H1 (cell line): ENCODE results near the gene SEMA4D. TPM values are rescaled to one million over a fixed set of nuclear protein-coding genes. Genes with fewer than 3 reads are reported as not detected.

Source experiments
- CTCF ChIA-PET: fragments of 300-600 bp; sonication (Branson Sonifier 250); formaldehyde crosslinking; loops from one replicate; lab custom pipeline; 2021; ENCODE audit not compliant: partially characterized antibody; lab: Charles Lee
- POLR2A ChIA-PET: fragments of 300-600 bp; sonication (Branson Sonifier 250); formaldehyde crosslinking; loops from one replicate; lab custom pipeline; 2021; ENCODE audit warnings: inconsistent platforms; ENCODE audit not compliant: partially characterized antibody; lab: Charles Lee
- DNase-seq, 2 experiments: peaks; one replicate each; pipeline versions ENCODE4 v3.0.0 to v3.0.0-alpha.2; 2010 to 2022; ENCODE audit warnings: low spot score in 2 of 2, low read depth in 1 of 2, mixed read lengths in 1 of 2
- FAIRE-seq: peaks from 2 replicates; lab custom pipeline; 2011; peaks lifted over from hg19 to GRCh38; lab: Jason Lieb, UNC
- H2AFZ ChIP-seq: 2 replicates; pipeline ENCODE4 v1.8.1; 2012; ENCODE audit warnings: low read length, inconsistent platforms
- H2AK5ac ChIP-seq: 2 replicates; pipeline ENCODE4 v1.6.1; 2013; ENCODE audit warnings: low read depth, low read length
- H2BK120ac ChIP-seq: replicated peaks from 2 replicates; pipeline ENCODE3; 2013; ENCODE audit warnings: low read depth, low read length, inconsistent platforms
- H2BK12ac ChIP-seq: 2 replicates; pipeline ENCODE4 v1.6.1; 2013; ENCODE audit warnings: low read depth, low read length
- H2BK15ac ChIP-seq: 2 replicates; pipeline ENCODE4 v1.6.1; 2013; ENCODE audit warnings: low read length
- H2BK20ac ChIP-seq: 2 replicates; pipeline ENCODE4 v1.6.1; 2013; ENCODE audit warnings: low read length
- H2BK5ac ChIP-seq: 2 replicates; pipeline ENCODE4 v1.6.1; 2013; ENCODE audit warnings: low read depth, low read length
- H3K14ac ChIP-seq: 2 replicates; pipeline ENCODE4 v1.6.1; 2013; ENCODE audit warnings: inconsistent platforms; ENCODE audit not compliant: insufficient read length
- H3K18ac ChIP-seq: 2 replicates; pipeline ENCODE4 v1.6.1; 2013; ENCODE audit warnings: low read length; ENCODE audit errors: extremely low read depth
- H3K23ac ChIP-seq: 2 replicates; pipeline ENCODE4 v1.6.1; 2013; ENCODE audit warnings: inconsistent platforms; ENCODE audit not compliant: insufficient read length
- H3K23me2 ChIP-seq: 2 replicates; pipeline ENCODE4 v1.6.1; 2013; ENCODE audit warnings: low read depth, low read length
- H3K27ac ChIP-seq: 2 replicates; pipeline ENCODE4 v1.6.1; 2011; ENCODE audit warnings: low read depth, low read length, inconsistent platforms
- H3K27me3 ChIP-seq, 4 experiments: replicated peaks in 1 of 4; 1 replicate in 1 of 4; 2 replicates in 3 of 4; pipeline versions ENCODE4 v1.6.1 to v1.8.1; 2011 to 2013; ENCODE audit warnings: low read length in 3 of 4, mild to moderate bottlenecking in 3 of 4, inconsistent platforms in 2 of 4, mixed read lengths in 2 of 4, moderate library complexity in 1 of 4; ENCODE audit not compliant: control insufficient read depth in 3 of 4, insufficient read depth in 3 of 4; ENCODE audit errors: extremely low read depth in 1 of 4
- H3K36me3 ChIP-seq, 4 experiments: 2 replicates each; pipeline versions ENCODE4 v1.6.1 to v1.8.1; 2011 to 2013; ENCODE audit warnings: mild to moderate bottlenecking in 4 of 4, low read length in 3 of 4, moderate library complexity in 2 of 4, control low read depth in 1 of 4, inconsistent platforms in 1 of 4; ENCODE audit not compliant: insufficient read depth in 4 of 4, control insufficient read depth in 2 of 4
- H3K4ac ChIP-seq: replicated peaks from 2 replicates; pipeline ENCODE3; 2013; ENCODE audit warnings: low read length, low read depth, mixed read lengths, inconsistent platforms; ENCODE audit not compliant: insufficient read length
- H3K4me1 ChIP-seq, 4 experiments: replicated peaks in 1 of 4; 1 replicate in 1 of 4; 2 replicates in 3 of 4; pipeline versions ENCODE4 v1.6.1 to v1.8.1; 2011 to 2013; ENCODE audit warnings: low read length in 3 of 4, inconsistent platforms in 2 of 4, mixed read lengths in 1 of 4; ENCODE audit not compliant: insufficient read depth in 4 of 4, control insufficient read depth in 3 of 4
- H3K4me2 ChIP-seq, 2 experiments: 2 replicates each; pipeline versions ENCODE4 v1.6.1 to v1.8.1; 2011 to 2013; ENCODE audit warnings: low read depth in 2 of 2, low read length in 2 of 2, control low read depth in 1 of 2, inconsistent platforms in 1 of 2, mild to moderate bottlenecking in 1 of 2; ENCODE audit not compliant: insufficient read depth in 1 of 2
- H3K4me3 ChIP-seq, 4 experiments: fragments of 200-600, 300-600 bp in 1 of 4; sonication (generic), shearing (Covaris generic), sonication (Bioruptor Twin) in 1 of 4; 2 replicates each; pipeline versions ENCODE4 v1.5.1 to v1.8.1; 2011 to 2016; ENCODE audit warnings: low read length in 4 of 4, low read depth in 3 of 4, control low read depth in 2 of 4, inconsistent platforms in 2 of 4, mild to moderate bottlenecking in 2 of 4, mixed read lengths in 1 of 4, moderate library complexity in 1 of 4; ENCODE audit not compliant: insufficient read depth in 2 of 4; ENCODE audit errors: extremely low read depth in 1 of 4
- H3K56ac ChIP-seq: replicated peaks from 2 replicates; pipeline ENCODE3; 2013; ENCODE audit warnings: low read depth, mild to moderate bottlenecking, mixed read lengths, low read length, inconsistent platforms; ENCODE audit not compliant: insufficient read length
- H3K79me1 ChIP-seq: 2 replicates; pipeline ENCODE4 v1.6.1; 2013; ENCODE audit warnings: low read depth, low read length, control low read depth
- H3K79me2 ChIP-seq, 2 experiments: 2 replicates each; pipeline versions ENCODE4 v1.6.1 to v1.8.1; 2012 to 2013; ENCODE audit warnings: low read length in 2 of 2, mild to moderate bottlenecking in 2 of 2, inconsistent platforms in 1 of 2; ENCODE audit not compliant: insufficient read depth in 2 of 2, control insufficient read depth in 1 of 2
- H3K9ac ChIP-seq, 4 experiments: replicated peaks in 1 of 4; 1 replicate in 1 of 4; 2 replicates in 3 of 4; pipeline versions ENCODE4 v1.6.1 to v1.8.1; 2011 to 2013; ENCODE audit warnings: low read depth in 3 of 4, low read length in 3 of 4, control low read depth in 2 of 4, mild to moderate bottlenecking in 2 of 4, moderate library complexity in 2 of 4, inconsistent platforms in 1 of 4; ENCODE audit errors: extremely low read depth in 1 of 4
- H3K9me3 ChIP-seq, 2 experiments: 2 replicates each; pipeline versions ENCODE4 v1.6.1 to v1.8.1; 2012 to 2013; ENCODE audit warnings: mild to moderate bottlenecking in 2 of 2, moderate library complexity in 2 of 2, control low read depth in 1 of 2, inconsistent platforms in 1 of 2, low read depth in 1 of 2, low read length in 1 of 2, mixed read lengths in 1 of 2; ENCODE audit not compliant: insufficient read depth in 2 of 2
- H4K20me1 ChIP-seq, 2 experiments: replicated peaks in 1 of 2; 2 replicates each; pipeline versions ENCODE3 to v1.8.1; 2011 to 2013; ENCODE audit warnings: inconsistent platforms in 2 of 2, low read length in 2 of 2, mild to moderate bottlenecking in 1 of 2; ENCODE audit not compliant: insufficient read depth in 2 of 2, control insufficient read depth in 1 of 2
- H4K5ac ChIP-seq: 2 replicates; pipeline ENCODE4 v1.6.1; 2013; ENCODE audit warnings: low read length, low read depth, mixed read lengths, inconsistent platforms; ENCODE audit not compliant: insufficient read length
- H4K8ac ChIP-seq: 2 replicates; pipeline ENCODE4 v1.8.0; 2013; ENCODE audit warnings: mild to moderate bottlenecking, moderate library complexity, low read length, inconsistent platforms; ENCODE audit not compliant: insufficient read depth; ENCODE audit errors: extremely low read depth
- H4K91ac ChIP-seq: replicated peaks from 2 replicates; pipeline ENCODE3; 2013; ENCODE audit warnings: low read length, mixed read lengths, inconsistent platforms; ENCODE audit not compliant: insufficient read length
- BCL11A ChIP-seq, 2 experiments: IDR thresholded peaks; one replicate each; pipeline ENCODE4 v1.6.1; 2011; ENCODE audit warnings: low read depth in 2 of 2, low read length in 2 of 2, mild to moderate bottlenecking in 2 of 2
- NANOG ChIP-seq: IDR thresholded peaks from 2 replicates; pipeline ENCODE4 v1.6.1; 2011; ENCODE audit warnings: low read length, low read depth, mild to moderate bottlenecking, inconsistent platforms; ENCODE audit not compliant: insufficient read depth, poor library complexity, severe bottlenecking
- RBBP5 ChIP-seq: IDR thresholded peaks from 2 replicates; pipeline ENCODE4 v1.7.1; 2012; ENCODE audit warnings: low read depth, mild to moderate bottlenecking, inconsistent platforms, low read length, moderate library complexity, borderline replicate concordance
- SP1 ChIP-seq: IDR thresholded peaks from 2 replicates; pipeline ENCODE4 v1.6.1; 2011; ENCODE audit warnings: low read depth, low read length
- SP4 ChIP-seq: IDR thresholded peaks from 2 replicates; pipeline ENCODE4 v1.6.1; 2012; ENCODE audit warnings: low read length, inconsistent platforms
- SRF ChIP-seq: IDR thresholded peaks from 2 replicates; pipeline ENCODE4 v1.6.1; 2011; ENCODE audit warnings: mild to moderate bottlenecking, low read depth, low read length, moderate library complexity
- YY1 ChIP-seq: IDR thresholded peaks from 2 replicates; pipeline ENCODE4 v1.6.1; 2011; ENCODE audit warnings: low read depth, mild to moderate bottlenecking, low read length
- WGBS, 2 experiments: shearing (Covaris generic) in 1 of 2; methylation state at CpG; one replicate each; pipeline versions ENCODE4 v1.1.6 to v1.1.7; 2013 to 2015; ENCODE audit warnings: low lambda C conversion rate in 2 of 2, mixed read lengths in 2 of 2, inconsistent platforms in 1 of 2, low coverage in 1 of 2, missing lambda C conversion rate in 1 of 2; ENCODE audit not compliant: insufficient replicate concordance in 2 of 2, insufficient coverage in 1 of 2, insufficient read length in 1 of 2; ENCODE audit errors: extremely low coverage in 1 of 2, missing lambda C conversion rate in 1 of 2; 5-methylcytosine and 5-hydroxymethylcytosine counted together
- polyA plus RNA-seq, 7 experiments: library from polyadenylated mRNA; depleted of rRNA in 3 of 7; stranded (reverse) in 5 of 7; unstranded in 2 of 7; fragments of >200 nt in 5 of 7; fragments of 200-250 nt in 2 of 7; gene quantifications; 1 replicate in 5 of 7; 2 replicates in 1 of 7; 4 replicates in 1 of 7; pipeline versions ENCODE4 v1.2.1 to v1.2.3, GENCODE V29; 2011 to 2013; ENCODE audit warnings: missing spikeins in 2 of 7, mixed read lengths in 2 of 7
- total RNA-seq: library from RNA; stranded (reverse); fragmentation: NEBNext Ultra II Directional; extraction: Animal tissue kit (Norgen Biotek cat#: 25700); gene quantifications from 2 replicates; pipeline ENCODE4 v1.2.1, GENCODE V29; 2021

Gene SEMA4D
- total and polyA plus RNA-seq, 2 of the 8 experiments (the other 6 are each of a cell fraction or from before 2014, with no cell fraction given), result 21.0 to 70.4 TPM

GRCh38 chr9:89542401-89543021 lies 44.6 kb upstream of the SEMA4D start:
- Histone ChIP-seq H3K9ac (no peak overlapping the region), H2BK5ac (no peak overlapping the region), H2AFZ (no peak overlapping the region), H3K14ac (no peak overlapping the region), H2AK5ac (no peak overlapping the region), H3K4me3 (no peak overlapping the region), H3K79me1 (no peaks in the 10 kb centered on the region), H2BK20ac (no peak overlapping the region), H3K23me2 (no peaks in the 10 kb centered on the region), H3K56ac (no peak overlapping the region), H3K27ac (no peak overlapping the region), H4K5ac (no peak overlapping the region), H3K27me3 (no peaks in the 10 kb centered on the region; a peak in 1 of 7 replicates), H2BK12ac (0 out of 2 replicates have a peak overlapping the region, but pooled peaks have one; percentile 46), H3K36me3 (no peaks in the 10 kb centered on the region), H2BK120ac (no peak overlapping the region), H3K4me2 (no peak overlapping the region), H3K79me2 (no peaks in the 10 kb centered on the region), H3K4ac (no peak overlapping the region), H3K18ac (no peak overlapping the region), H3K4me1 (peaks cover 0 to 9% (median 5%) of the 10 kb centered on the region in 4 experiments; a peak in 6 of 7 replicates), H4K8ac (no peak overlapping the region), H3K9me3 (peaks cover 3 to 5% of the 10 kb centered on the region in 2 experiments; a peak in 2 of 4 replicates), H2BK15ac (no peak overlapping the region), H4K20me1 (no peaks in the 10 kb centered on the region), H4K91ac (no peak overlapping the region), H3K23ac (no peak overlapping the region)
- ChIA-PET POLR2A (interaction anchor here (1.2 kb wide), 1 partner anchor 141 kb away, joined by 3 read pairs; no protein-coding TSS in a partner anchor), CTCF (interaction anchor here (0.6 to 4.1 kb wide), 6 partner anchors 16 to 113 kb away, joined by 3 to 25 read pairs (median 4); no protein-coding TSS in a partner anchor)
- DNase-seq (no peak), FAIRE-seq (no peak)
- no peak for TF ChIP-seq BCL11A (IDR thresholded peaks at IDR 0.05; ENCODE audit: low read depth in 2 of 2, low read length in 2 of 2)
- no peak for TF ChIP-seq RBBP5
- no peak for TF ChIP-seq YY1
- no peak for TF ChIP-seq SP4
- TF ChIP-seq SRF, result no peak
- no peak for TF ChIP-seq NANOG
- TF ChIP-seq SP1, result no peak
- WGBS, 2 experiments, result 86% methylated on average over 11 of the region's 11 CpGs; no CpG with 5 or more reads in 1 of the 2 experiments
